ENCODE data around the gene FAM8A1.
"Not testable (repeated sequence)": the region's sequence is repeated elsewhere in the genome, so short reads cannot be mapped to it uniquely, and the experiment has no call there.

Gene FAM8A1, protein sequence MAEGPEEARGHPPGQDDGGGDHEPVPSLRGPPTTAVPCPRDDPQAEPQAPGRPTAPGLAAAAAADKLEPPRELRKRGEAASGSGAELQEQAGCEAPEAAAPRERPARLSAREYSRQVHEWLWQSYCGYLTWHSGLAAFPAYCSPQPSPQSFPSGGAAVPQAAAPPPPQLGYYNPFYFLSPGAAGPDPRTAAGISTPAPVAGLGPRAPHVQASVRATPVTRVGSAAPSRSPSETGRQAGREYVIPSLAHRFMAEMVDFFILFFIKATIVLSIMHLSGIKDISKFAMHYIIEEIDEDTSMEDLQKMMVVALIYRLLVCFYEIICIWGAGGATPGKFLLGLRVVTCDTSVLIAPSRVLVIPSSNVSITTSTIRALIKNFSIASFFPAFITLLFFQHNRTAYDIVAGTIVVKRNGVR

DNA sequence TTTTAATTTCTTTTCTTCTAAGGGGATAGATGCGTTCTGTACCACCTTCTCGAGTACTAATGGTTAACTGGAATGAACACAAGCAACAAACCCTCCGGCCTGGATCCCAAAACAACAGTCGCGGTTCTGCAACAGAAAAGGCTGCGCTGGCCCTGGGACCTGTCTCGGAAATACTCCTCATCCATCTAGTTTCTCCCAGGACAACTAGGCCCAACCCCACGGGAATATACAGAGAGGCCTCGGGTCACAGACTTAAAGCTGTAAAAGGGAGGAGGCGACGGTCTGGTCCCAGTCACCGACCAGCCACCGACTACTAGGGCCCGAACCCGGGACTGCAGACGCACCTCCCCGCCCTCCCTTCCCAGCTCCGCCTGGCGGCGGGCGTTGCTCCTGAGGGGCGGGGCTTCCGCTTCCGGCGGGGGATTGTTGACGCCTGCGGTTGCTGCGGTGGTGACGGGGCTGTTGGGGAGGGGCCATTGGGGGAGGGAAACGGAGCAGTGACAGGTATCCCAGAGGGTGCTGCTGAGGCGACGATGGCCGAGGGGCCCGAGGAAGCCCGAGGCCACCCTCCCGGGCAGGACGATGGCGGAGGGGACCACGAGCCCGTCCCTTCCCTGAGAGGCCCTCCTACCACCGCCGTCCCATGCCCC lies at the start of gene FAM8A1:
Gene FAM8A1 (plus strand): TSS at position 426 of the 650 bp plus-strand sequence. CDS start 108 bp downstream, at position 534.
- DNase-seq: peak; percentile 98

DNA sequence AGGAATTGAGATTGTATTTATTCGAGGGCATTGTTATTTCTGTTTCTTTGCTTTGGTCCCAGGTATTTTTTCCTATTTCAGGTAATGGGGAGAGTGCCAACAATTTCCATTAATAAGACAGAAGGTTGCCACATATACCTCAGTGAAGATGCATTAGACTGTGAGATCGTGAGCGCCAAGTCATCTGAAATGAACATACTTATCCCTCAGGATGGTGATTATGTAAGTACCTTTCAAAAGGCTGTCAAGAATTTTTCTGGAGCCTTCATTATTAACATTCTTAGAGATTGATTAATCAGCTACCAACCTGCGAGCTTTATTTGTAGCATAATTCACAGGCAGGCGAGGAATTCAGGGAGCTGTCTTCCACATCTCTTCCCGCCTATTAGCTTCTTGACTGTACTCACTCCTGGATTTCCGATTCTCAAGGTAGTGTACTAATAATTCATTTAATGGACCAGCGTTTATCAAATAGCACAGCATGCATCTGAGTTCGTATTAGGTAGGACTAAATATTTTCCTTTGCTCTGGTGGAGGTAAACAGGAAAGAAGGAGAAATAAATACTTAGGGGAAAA lies 48.6 kb upstream of the FAM8A1 start:
- DNase-seq: no peak

DNA sequence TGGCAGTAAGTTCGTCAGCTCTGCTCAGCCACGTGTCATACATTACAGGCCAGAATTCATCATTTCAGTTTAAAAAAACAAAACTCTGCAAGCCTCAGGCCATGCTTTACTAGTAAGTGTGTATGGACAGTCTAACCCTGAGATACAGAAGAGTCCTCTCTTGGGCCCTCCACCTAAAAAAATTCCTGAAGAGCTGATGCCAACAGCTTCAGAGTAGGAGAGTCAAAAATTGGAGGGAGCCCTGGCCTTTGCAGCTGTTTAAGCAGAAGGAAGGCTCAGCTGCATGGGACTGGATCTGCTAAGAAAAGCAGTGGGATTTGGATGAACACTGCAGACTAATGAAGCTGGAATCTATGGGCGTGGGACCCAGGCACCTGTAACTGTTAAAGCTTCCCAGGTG lies 47.2 kb upstream of the FAM8A1 start:
- no peak for DNase-seq

DNA sequence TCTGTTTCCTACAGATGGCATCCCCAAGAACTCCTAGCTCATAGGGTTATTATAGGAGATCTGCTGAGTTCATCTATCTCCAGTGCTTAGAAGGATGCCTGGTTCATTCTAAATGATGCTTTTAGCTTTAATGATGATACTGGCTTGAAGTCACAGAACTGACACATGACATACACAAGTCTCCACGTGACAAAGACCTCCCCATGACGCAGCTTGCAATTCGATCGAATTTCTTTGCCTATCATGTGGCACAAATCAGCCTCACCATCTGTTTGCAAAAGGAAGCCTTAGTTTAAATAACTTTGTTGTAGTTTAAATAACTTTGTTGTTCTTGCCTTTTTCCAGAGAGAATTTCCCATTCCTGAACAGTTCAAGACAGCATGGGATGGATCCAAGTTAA lies 44.1 kb upstream of the FAM8A1 start:
- DNase-seq: no peak

DNA sequence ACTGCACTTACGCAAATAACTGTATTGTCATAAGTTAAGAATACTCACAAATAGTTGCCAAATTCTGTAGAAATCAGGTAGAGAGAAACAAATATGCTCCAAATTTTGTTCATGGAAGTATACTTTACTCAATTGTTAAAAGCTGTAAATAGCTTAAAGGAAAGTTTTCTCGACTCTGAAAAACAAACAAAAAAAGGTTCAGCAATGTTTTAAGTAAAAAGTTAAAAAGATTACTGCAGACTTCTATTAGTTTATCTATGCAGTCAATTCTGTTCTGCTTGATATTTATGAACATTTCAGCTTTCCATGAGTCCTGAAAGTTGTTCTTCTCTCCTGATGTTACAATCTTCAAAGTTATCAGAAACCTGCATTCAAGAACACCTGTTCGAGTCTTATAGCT lies 37.5 kb upstream of the FAM8A1 start:
- no peak for DNase-seq

DNA sequence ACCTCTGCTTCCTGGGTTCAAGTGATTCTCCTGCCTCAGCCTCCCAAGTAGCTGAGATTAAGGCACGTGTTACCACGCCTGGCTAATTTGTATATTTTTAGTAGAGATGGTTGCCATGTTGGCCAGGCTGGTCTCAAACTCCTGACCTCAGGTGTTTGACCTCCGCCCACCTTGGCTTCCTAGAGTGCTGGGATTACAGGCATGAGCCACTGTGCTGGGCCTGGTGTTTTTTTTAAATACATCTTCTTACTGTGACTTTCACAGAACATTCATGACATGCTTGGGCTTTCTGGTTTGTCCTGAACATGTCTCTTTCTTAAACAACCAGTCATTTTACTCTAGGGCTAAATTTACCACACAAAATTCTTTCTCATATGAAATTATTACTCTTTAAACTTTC lies 34.7 kb upstream of the FAM8A1 start:
- DNase-seq: no peak

DNA sequence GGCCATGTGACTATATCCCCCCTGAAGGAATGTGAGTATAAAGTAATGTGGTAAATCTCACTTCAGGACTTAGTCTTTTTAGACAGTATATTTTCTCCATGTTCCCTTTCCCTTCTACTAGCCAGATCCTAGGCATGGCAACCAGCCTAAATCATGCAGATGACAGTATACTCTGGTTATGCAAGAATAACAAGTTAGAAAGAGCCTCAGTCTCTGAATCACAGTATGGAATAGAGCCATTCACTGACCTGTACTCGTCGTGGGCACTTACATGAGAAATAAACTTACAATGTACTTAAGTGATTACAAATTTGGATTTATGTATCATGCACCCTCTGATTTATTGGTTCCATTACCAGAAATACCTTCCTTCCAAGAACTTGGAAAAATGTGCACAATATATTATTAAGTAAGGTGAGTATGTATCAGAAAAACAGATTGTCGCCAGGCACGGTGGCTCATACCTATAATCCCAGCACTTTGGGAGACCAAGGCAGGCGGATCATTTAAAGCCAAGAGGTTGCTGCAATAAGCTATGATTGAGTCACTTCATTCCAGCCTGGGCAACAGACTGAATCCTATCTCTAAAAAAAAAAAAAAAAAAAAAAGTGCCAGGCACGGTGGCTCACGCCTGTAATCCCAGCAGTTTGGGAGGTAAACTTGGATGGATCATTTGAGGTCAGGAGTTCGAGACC lies 25.1 kb upstream of the FAM8A1 start:
- DNase-seq: no peak

DNA sequence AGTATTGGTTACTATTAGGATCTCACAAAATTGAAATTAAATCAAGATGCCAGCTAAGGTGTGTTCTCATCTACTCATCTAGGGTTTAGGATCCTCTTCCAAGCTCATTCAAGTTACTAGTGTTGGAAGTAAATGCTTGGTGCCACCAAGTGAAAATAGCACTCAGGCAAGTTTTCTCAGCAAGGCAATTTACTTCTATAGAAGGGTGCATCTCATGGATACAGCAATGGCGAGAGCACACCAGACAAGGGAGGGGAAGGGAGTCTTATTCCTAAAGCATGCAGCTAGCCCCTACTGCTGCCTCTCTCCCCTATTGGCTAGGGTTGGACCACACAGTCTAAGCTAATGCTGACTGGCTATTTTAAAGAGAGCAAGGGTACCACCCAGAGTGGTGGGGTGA lies 23.0 kb upstream of the FAM8A1 start:
- DNase-seq: no peak

DNA sequence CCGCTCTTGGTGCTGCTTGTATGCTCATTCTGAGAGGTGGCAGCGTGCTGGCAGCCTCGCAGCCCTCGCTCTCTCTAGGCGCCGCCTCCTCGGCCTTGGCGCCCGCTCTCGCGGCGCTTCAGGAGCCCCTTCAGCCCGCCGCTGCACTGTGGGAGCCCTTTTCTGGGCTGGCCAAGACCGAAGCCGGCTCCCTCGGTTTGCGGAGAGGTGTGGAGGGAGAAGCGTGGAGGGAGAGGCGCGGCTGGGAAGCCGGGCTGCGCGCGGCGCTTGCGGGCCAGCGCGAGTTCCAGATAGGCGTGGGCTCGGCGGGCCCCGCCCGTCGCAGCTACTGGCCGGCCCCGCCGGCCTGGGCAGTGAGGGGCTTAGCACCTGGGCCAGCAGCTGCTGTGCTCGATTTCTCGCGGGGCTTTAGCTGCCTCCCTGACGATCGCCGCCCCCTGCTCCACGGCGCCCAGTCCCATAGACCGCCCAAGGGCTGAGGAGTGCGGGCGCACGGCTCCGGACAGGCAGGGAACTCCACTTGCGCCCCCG lies 19.5 kb upstream of the FAM8A1 start:
- peak; percentile 9 for DNase-seq

DNA sequence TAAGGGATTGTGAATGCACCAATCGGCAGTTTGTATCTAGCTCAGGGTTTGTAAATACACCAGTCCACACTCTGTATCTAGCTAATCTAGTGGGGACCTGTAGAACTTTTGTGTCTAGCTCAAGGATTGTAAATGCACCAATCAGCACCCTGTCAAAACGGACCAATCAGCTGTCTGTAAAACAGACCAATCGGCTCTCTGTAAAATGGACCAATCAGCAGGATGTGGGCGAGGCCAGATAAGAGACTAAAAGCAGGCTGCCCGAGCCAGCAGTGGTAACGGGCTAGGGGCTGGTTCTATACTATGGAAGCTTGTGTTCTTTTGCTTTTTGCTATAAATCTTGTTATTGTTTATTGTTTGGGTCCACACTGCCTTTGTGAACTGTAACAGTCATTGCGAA lies 18.8 kb upstream of the FAM8A1 start:
- not testable (repeated sequence) for DNase-seq

DNA sequence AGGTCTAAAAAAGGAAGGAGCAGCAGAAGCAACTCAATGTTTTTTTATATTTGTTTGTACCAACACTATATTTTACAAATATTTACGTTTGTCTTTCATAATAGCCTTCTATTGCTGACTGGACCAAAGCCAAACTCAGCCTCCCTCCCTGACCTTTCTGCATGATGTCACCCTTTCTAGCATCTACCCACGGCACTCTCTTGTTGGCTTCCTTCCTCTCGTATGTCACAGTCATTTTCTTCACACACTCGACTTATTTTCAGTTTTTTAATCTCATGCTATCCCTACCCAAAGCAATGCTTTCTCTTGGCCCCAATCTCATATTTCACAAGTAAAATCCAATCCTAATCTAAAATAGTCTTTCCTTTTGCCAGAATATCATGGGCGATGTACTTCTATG lies 16.3 kb upstream of the FAM8A1 start:
- DNase-seq: peak; percentile 28

DNA sequence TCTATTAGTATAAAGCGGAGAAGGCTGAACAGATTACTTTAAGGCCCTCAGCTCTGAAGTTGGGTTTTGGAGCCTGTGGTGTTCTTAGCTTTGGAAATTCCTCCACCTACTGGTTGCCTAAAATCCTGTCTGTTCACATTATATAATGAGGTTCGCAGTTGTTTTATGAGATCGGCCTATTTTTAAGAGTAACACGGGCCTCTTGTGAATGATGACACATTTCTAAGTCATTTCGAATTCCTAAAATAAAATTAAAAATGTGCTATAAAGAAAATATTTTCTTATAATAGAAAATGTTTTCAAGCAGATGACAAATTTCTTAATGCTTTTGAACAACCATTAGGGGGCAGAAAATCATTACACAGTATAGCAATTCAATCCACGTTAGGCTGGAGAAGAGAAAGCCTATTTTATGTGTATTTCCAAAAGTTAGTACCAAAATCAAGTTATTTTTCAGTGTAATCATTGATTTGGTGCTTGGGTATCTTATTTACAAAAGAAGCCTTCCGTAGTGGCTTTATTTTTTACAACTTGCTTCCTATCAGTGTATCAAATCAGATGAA lies 15.8 kb upstream of the FAM8A1 start:
- peak; percentile 79 for DNase-seq

DNA sequence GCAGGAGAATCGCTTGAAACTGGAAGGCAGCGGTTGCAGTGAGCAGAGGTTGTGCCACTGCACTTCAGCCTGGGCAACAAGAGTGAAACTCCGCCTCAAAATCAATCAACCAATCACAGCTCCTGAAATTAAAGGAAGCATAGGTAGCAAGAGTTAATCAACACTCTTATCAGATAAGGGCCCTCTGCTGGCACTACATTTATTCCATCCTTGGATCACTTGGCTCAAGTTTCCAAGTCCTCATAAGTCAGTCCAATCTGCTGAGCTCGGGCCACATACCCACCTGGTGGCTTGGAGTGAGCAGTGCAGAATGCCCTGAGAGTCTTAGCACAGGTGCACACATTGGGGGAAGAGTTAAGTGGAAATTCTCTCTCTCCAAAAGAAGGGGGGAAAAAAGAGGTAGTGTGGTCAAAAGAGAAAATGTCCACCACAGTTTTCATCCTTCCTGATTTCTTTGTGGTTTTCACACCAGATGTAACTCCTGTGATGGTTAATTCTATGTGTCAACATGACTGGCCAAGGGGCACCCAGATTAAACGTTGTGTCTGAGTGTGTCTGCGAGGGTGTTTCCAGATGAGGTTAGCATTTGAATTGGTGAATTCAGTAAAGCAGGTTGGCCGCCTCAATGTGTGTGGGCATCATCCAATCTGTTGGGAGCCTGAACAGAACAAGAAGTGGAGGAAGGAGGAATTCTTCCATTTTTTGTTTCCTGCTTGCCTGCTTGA lies 14.2 kb upstream of the FAM8A1 start:
- DNase-seq: no peak

DNA sequence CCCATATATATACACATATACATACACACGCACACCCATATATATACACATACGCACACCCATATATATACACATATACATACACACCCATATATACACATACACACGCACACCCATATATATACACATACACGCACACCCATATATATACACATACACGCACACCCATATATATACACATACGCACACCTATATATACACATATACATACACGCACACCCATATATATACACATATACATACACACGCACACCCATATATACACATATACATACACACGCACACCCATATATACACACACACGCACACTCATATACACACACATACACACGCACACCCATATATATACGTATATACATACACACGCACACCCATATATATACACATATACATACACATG lies 13.5 kb upstream of the FAM8A1 start:
- DNase-seq: not testable (repeated sequence)

DNA sequence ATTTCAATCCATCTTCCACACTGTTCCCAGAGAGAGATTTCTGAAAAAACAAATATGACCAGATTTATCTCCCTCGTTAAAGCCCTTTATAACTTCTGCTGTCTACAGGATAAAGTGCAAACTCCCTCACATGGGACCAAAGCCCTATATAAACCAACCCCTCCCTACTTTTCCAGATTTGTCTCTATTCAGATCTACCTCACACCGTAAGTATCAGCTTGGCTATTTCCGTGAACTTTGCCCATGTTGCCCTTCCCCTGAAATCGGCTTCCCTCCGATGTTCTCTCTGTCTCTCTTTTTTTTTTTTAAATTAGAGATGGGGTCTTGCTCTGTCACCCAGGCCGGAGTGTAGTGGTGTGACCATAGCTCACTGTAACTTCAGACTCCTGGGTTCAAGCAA lies 12.1 kb upstream of the FAM8A1 start:
- DNase-seq: no peak

DNA sequence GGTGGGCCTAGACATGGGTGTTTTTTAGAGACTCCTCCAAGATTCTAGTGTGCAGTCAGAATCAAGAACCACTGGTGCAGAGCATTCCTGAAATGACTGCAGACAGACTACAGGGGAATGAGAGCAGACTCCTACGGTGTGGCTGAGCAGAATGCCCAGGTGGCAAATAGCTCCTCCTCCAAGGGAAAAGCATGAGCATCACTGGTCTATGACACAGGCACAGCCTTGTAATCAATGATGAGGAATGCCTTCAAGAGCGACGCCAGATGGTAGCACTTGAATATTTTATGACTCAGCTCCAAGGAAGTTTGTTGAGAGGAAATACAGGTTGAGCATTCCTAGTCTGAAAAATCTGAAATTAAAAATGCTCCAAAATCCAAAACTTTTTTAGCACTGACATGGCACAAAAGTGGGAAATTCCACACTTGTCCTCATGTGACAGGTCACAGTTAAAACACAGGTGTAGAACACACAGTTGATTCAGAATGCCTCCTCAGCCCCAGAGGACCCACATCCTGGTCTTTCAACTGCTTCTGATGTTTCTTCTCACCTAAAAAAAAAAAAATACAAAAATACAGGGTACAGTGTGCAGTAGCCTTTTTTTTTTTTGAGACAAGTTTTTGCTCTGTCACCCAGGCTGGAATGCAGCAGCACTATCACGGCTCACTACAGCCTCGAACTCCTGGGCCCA lies 10.6 kb upstream of the FAM8A1 start:
- no peak for DNase-seq

DNA sequence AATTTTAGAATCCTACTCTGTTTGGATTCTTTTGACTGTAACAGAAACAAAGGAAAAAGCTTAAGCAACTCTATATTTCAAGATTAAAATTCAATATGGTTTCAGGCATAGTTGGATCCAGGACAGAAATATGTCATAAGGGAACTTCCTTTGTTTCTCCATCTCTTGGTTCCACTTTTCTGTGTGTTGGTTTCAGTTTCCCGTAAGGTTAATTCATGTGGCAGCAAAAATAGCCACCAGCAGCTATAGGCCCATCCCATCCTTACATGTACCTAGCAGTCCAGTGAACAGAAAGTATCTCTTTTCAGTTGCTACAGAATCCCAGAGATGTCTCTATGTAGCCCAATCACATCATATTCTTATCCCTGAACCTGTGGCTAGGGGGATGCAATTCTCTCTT lies 8.8 kb upstream of the FAM8A1 start:
- no peak for DNase-seq

DNA sequence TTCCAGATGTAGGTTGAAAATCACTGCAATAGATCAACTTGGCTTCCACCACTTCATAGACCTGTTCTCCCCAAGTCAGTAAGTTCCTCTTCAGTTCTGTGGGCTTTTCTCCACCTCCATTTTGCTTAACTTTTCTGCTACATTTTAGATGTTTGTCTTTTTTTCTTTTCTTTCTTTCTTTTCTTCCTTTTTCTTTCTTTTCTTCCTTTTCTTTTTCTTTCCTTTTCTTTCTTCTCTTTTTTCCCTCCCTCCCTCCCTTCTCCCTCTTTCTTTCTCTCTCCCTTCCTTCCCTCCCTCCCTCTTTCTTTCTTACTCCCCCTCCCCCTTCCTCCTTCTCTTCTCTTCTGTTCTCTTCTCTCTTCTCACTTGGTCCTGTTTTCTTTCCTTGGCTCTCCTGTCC lies 6.9 kb upstream of the FAM8A1 start:
- DNase-seq: no peak

DNA sequence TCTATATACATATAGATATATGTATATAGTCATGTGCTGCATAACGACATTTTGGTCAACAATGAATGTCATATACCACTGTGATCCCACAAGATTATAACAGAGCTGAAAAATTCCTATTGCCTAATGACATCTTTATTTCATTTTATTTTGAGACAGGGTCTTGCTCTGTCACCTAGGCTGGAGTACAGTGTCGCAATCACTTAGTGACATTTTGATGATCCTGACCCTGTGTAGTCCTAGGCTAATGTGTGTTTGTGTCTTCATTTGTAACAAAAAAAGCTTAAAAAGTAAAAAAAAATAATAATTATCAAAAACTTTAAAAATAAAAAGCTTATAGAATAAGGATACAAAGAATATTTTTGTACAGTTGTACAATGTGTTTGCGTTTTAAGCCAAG lies 4.0 kb upstream of the FAM8A1 start:
- DNase-seq: no peak

DNA sequence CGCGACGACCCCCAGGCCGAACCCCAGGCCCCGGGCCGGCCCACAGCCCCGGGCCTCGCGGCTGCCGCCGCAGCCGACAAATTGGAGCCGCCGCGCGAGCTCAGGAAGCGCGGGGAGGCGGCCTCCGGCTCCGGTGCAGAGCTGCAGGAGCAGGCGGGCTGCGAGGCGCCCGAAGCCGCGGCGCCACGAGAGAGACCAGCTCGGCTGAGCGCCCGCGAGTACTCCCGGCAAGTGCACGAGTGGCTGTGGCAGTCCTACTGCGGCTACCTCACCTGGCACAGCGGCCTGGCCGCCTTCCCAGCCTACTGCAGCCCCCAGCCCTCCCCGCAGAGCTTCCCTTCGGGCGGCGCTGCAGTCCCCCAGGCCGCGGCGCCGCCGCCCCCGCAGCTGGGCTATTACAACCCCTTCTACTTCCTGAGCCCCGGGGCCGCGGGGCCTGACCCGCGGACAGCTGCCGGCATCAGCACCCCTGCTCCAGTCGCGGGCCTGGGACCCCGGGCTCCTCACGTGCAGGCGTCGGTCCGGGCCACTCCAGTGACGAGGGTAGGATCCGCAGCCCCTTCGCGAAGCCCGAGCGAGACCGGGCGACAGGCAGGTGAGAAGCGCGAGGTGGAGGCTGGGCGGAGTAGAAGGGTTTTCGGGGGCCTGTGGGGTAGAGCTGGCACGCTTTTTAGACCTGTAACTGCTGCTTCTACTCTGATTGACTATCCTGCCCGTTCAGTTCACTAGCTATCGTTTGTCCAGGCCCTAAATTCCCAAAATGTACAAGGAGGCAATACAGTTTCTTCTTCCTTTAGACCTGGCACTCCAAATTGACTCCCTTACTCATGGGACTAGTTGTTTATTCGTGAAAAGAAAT lies 654 bp downstream of the FAM8A1 start:
- peak; percentile 42 for DNase-seq

DNA sequence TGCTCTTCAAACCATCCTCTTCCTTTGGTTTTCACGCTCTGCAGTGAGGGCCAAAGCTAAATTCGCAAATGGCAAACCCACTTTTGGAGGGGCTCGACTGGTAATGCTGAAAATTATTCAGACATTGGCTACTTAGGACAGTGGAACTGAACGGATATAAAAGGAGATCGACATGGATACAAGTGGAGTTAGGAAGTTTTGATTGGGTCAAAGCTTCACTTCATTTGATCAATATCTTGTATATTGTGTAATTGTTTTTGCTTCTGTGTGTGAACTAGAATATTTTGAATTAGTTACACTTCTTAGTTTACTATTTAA lies 1.2 kb downstream of the FAM8A1 start:
- DNase-seq: no peak
